Measurements from ENCODE around the gene SOD1. TPM values are rescaled to one million over a fixed set of nuclear protein-coding genes. Genes with fewer than 3 reads are reported as not detected.

Gene SOD1
- total RNA-seq, 1 experiment from 2014 or later = 288 TPM

DNA sequence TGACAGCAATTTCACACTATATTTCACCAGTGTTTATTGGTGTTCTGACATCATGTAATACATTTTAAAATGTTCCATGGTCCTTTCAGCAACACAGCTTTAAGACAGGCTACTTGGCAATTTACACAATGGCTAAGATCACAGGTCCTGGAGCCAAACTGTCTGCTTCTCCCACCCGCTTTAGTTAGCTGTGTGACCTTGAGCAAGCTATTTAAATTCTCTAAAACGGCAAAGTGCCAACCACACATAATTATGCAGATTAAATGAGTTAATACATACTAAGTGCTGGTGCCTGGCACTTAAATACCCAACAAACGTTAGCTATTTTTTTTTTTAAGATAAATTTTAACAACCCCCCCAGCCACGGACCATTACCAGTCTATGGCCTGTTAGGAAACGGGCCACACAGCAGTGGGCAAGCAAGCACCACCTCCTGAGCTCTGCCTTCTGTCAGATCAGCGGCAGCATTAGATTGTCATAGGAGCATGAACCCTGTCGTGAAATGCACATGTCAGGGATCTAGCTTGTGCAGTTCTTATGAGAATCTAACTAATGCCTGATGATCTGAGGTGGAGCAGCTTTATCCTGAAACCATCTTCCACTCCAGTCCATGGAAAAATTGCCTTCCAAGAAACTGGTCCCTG, 26.9 kb downstream of the SOD1 start:
- H3K4me1 ChIP-seq (replicated peaks; ENCODE audit: insufficient read depth) = no peaks in the 10 kb centered on the region
- peaks cover 12% of the 10 kb centered on the region; the same call in 1 of the 2 replicates for H3K36me3 ChIP-seq (ENCODE audit: low read depth)
- H4K20me1 ChIP-seq (ENCODE audit: insufficient read depth) = no peaks in the 10 kb centered on the region
- H3K4me3 ChIP-seq = no peak overlapping the region
- H3K4me2 ChIP-seq = no peak overlapping the region
- POLR2A ChIA-PET (ENCODE audit: unreplicated experiment) = no interaction called here
- no peaks in the 10 kb centered on the region for H3K27me3 ChIP-seq (ENCODE audit: insufficient read depth, low read depth)
- TF ChIP-seq, protein P1, sequence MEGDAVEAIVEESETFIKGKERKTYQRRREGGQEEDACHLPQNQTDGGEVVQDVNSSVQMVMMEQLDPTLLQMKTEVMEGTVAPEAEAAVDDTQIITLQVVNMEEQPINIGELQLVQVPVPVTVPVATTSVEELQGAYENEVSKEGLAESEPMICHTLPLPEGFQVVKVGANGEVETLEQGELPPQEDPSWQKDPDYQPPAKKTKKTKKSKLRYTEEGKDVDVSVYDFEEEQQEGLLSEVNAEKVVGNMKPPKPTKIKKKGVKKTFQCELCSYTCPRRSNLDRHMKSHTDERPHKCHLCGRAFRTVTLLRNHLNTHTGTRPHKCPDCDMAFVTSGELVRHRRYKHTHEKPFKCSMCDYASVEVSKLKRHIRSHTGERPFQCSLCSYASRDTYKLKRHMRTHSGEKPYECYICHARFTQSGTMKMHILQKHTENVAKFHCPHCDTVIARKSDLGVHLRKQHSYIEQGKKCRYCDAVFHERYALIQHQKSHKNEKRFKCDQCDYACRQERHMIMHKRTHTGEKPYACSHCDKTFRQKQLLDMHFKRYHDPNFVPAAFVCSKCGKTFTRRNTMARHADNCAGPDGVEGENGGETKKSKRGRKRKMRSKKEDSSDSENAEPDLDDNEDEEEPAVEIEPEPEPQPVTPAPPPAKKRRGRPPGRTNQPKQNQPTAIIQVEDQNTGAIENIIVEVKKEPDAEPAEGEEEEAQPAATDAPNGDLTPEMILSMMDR (conservative IDR thresholded peaks at IDR 0.05) = no peak
- no peak for TF ChIP-seq EZH2 (IDR thresholded peaks at IDR 0.05; ENCODE audit: low read depth)
- H3K9me2 ChIP-seq (ENCODE audit: insufficient read depth) = no peaks in the 10 kb centered on the region
- BruUV-seq (replicated peaks) = no TSS peak
- H2AFZ ChIP-seq = no peak overlapping the region
- DNase-seq = no peak
- no peaks in the 10 kb centered on the region for H3K9me3 ChIP-seq (ENCODE audit: insufficient read depth, low read depth)
- intact Hi-C loops (cut with micrococcal nuclease; ENCODE audit: unreplicated experiment) = no loop called here
- H3F3A ChIP-seq (ENCODE audit: insufficient read depth, low read depth) = no peaks in the 10 kb centered on the region
- H3K79me2 ChIP-seq (ENCODE audit: low read depth) = peaks cover 3% of the 10 kb centered on the region; the same call in 1 of the 2 replicates
- CTCF ChIA-PET = no interaction called here
- H3K27ac ChIP-seq = no peak overlapping the region

DNA sequence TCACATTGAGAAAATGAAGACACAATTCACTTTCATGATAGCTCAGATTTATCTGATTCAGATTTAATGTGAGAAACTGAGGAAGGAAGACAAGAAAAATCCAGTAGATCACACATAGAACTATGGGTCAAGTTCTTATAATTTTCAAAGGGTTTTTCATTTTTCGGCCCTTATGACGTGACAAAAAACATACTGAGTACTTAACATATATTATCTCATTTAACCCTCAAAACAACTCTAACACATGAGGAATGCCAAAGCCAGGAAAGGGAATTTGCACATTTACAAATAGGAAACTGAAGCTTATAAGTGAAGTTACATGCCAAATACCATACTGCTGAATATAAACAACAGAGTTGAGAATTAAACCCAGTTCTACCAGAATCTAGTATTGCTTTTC, 27.6 kb downstream of the SOD1 start:
- Histone ChIP-seq H3K4me2 (no peak overlapping the region), H3K4me3 (no peak overlapping the region), H3K27me3 (ENCODE audit: insufficient read depth, low read depth) (no peaks in the 10 kb centered on the region), H4K20me1 (ENCODE audit: insufficient read depth) (no peaks in the 10 kb centered on the region), H3K4me1 (replicated peaks; ENCODE audit: insufficient read depth) (no peaks in the 10 kb centered on the region), H3K9me3 (ENCODE audit: insufficient read depth, low read depth) (no peaks in the 10 kb centered on the region), H3F3A (ENCODE audit: insufficient read depth, low read depth) (no peaks in the 10 kb centered on the region), H3K36me3 (ENCODE audit: low read depth) (peaks cover 15% of the 10 kb centered on the region; the same call in 1 of the 2 replicates), H3K9me2 (ENCODE audit: insufficient read depth) (no peaks in the 10 kb centered on the region), H3K79me2 (ENCODE audit: low read depth) (peaks cover 3% of the 10 kb centered on the region; the same call in 1 of the 2 replicates), H2AFZ (no peak overlapping the region), H3K27ac (no peak overlapping the region)
- CTCF ChIA-PET = no interaction called here
- intact Hi-C loops (cut with micrococcal nuclease; ENCODE audit: unreplicated experiment) = no loop called here
- TF ChIP-seq, protein P1 (conservative IDR thresholded peaks at IDR 0.05) = no peak
- TF ChIP-seq EZH2 (IDR thresholded peaks at IDR 0.05; ENCODE audit: low read depth) = no peak
- DNase-seq = no peak
- POLR2A ChIA-PET (ENCODE audit: unreplicated experiment) = no interaction called here
- BruUV-seq (replicated peaks) = no TSS peak

DNA sequence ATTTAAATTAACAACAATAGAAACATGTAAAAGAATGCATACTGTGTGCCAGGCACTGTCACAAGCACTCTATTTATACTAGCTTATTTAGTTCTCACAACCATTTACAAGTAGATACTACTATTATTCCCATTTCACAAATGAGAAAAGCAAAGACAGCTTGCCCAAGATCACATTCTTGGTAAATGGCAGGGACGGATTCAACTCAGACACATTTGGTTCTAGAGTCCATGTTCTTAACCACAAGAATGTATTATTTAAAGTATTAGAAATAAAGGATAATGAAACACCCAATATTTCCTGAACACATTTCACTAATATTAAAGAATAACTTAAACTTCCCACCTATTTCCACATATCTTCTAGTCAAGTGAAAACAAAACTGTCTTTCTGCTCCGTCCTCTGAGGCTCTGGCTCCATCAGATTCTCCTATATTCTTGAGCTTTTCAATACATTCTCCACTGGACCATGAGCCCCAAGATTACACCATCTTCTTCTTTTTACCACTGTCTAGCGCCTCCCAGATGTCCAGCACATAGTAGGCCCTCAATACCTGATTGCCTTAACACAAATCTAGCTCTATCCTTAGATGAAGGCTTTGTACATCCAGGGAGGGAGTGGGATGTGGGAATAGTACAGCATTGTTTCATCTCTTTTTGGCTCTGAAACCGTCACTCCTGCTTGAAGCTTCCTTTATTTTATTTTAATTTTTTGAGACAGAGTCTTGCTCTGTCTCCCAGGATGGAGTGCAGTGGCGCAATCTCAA, 29.3 kb downstream of the SOD1 start:
- no peak overlapping the region for H2AFZ ChIP-seq
- no peak for TF ChIP-seq EZH2 (IDR thresholded peaks at IDR 0.05; ENCODE audit: low read depth)
- TF ChIP-seq, protein P1 (conservative IDR thresholded peaks at IDR 0.05) = no peak
- CTCF ChIA-PET = no interaction called here
- intact Hi-C loops (cut with micrococcal nuclease; ENCODE audit: unreplicated experiment) = no loop called here
- H3K27ac ChIP-seq = no peak overlapping the region
- POLR2A ChIA-PET (ENCODE audit: unreplicated experiment) = no interaction called here
- H3K9me3 ChIP-seq (ENCODE audit: insufficient read depth, low read depth) = no peaks in the 10 kb centered on the region
- no peaks in the 10 kb centered on the region for H3K27me3 ChIP-seq (ENCODE audit: insufficient read depth, low read depth)
- no peak for DNase-seq
- peaks cover 22% of the 10 kb centered on the region for H3K36me3 ChIP-seq (ENCODE audit: low read depth)
- no peak overlapping the region for H3K4me3 ChIP-seq
- BruUV-seq (replicated peaks) = no TSS peak
- H3K9me2 ChIP-seq (ENCODE audit: insufficient read depth) = no peaks in the 10 kb centered on the region
- H3F3A ChIP-seq (ENCODE audit: insufficient read depth, low read depth) = no peaks in the 10 kb centered on the region
- H3K79me2 ChIP-seq (ENCODE audit: low read depth) = no peaks in the 10 kb centered on the region
- no peaks in the 10 kb centered on the region for H4K20me1 ChIP-seq (ENCODE audit: insufficient read depth)
- H3K4me2 ChIP-seq = no peak overlapping the region
- no peaks in the 10 kb centered on the region for H3K4me1 ChIP-seq (replicated peaks; ENCODE audit: insufficient read depth)
